Measurements from ENCODE around the gene PXN. TPM values are rescaled to one million over a fixed set of nuclear protein-coding genes. Genes with fewer than 3 reads are reported as not detected.
A peak's percentile ranks its signal among the peaks of the same experiment; 100 is the strongest.

Gene PXN
- total and polyA plus RNA-seq, 2 of the 13 experiments (the other 11 are each of a cell fraction or from before 2014, with no cell fraction given): 13.6 to 14.2 TPM

GRCh38 chr12:120218680-120219606 is 46.6 kb downstream of the PXN start (continued):
- TF ChIP-seq, protein P1, sequence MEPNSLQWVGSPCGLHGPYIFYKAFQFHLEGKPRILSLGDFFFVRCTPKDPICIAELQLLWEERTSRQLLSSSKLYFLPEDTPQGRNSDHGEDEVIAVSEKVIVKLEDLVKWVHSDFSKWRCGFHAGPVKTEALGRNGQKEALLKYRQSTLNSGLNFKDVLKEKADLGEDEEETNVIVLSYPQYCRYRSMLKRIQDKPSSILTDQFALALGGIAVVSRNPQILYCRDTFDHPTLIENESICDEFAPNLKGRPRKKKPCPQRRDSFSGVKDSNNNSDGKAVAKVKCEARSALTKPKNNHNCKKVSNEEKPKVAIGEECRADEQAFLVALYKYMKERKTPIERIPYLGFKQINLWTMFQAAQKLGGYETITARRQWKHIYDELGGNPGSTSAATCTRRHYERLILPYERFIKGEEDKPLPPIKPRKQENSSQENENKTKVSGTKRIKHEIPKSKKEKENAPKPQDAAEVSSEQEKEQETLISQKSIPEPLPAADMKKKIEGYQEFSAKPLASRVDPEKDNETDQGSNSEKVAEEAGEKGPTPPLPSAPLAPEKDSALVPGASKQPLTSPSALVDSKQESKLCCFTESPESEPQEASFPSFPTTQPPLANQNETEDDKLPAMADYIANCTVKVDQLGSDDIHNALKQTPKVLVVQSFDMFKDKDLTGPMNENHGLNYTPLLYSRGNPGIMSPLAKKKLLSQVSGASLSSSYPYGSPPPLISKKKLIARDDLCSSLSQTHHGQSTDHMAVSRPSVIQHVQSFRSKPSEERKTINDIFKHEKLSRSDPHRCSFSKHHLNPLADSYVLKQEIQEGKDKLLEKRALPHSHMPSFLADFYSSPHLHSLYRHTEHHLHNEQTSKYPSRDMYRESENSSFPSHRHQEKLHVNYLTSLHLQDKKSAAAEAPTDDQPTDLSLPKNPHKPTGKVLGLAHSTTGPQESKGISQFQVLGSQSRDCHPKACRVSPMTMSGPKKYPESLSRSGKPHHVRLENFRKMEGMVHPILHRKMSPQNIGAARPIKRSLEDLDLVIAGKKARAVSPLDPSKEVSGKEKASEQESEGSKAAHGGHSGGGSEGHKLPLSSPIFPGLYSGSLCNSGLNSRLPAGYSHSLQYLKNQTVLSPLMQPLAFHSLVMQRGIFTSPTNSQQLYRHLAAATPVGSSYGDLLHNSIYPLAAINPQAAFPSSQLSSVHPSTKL (CRISPR knock-in tag; IDR thresholded peaks at IDR 0.05): peak; percentile 69
- TF ChIP-seq MAZ (IDR thresholded peaks at IDR 0.05; ENCODE audit: borderline replicate concordance, low read depth, low read length) (0 out of 2 replicates have a peak, but pooled peaks have one; percentile 27), MAZ (CRISPR knock-in tag; IDR thresholded peaks at IDR 0.05; ENCODE audit: low read depth) (no peak), ZNF3 (CRISPR knock-in tag; IDR thresholded peaks at IDR 0.05) (peak; percentile 29; the same call in 1 of the 2 replicates), ZNF724P (CRISPR knock-in tag; IDR thresholded peaks at IDR 0.05; ENCODE audit: borderline replicate concordance) (no peak), ZBTB38 (CRISPR knock-in tag; IDR thresholded peaks at IDR 0.05) (0 out of 2 replicates have a peak, but pooled peaks have one; percentile 48), ZNF629 (CRISPR knock-in tag; conservative IDR thresholded peaks at IDR 0.05) (peak; percentile 99), HNRNPL (IDR thresholded peaks at IDR 0.05; ENCODE audit: low read depth, low read length) (peak; percentile 78; the same call in 1 of the 2 replicates), THRA (CRISPR knock-in tag; IDR thresholded peaks at IDR 0.05; ENCODE audit: borderline replicate concordance) (peak; percentile 58; the same call in 1 of the 2 replicates), AKAP8 (CRISPR knock-in tag; IDR thresholded peaks at IDR 0.05) (0 out of 2 replicates have a peak, but pooled peaks have one; percentile 33), HDAC1 (CRISPR knock-in tag; IDR thresholded peaks at IDR 0.05) (peak; percentile 41; the same call in 1 of the 2 replicates), AGO1 (IDR thresholded peaks at IDR 0.05; ENCODE audit: low read depth, low read length, poor library complexity, severe bottlenecking) (peak; percentile 33), FOSL2 (CRISPR knock-in tag; IDR thresholded peaks at IDR 0.05) (peak; percentile 38; the same call in 1 of the 2 replicates)
- TF ChIP-seq, protein P2, sequence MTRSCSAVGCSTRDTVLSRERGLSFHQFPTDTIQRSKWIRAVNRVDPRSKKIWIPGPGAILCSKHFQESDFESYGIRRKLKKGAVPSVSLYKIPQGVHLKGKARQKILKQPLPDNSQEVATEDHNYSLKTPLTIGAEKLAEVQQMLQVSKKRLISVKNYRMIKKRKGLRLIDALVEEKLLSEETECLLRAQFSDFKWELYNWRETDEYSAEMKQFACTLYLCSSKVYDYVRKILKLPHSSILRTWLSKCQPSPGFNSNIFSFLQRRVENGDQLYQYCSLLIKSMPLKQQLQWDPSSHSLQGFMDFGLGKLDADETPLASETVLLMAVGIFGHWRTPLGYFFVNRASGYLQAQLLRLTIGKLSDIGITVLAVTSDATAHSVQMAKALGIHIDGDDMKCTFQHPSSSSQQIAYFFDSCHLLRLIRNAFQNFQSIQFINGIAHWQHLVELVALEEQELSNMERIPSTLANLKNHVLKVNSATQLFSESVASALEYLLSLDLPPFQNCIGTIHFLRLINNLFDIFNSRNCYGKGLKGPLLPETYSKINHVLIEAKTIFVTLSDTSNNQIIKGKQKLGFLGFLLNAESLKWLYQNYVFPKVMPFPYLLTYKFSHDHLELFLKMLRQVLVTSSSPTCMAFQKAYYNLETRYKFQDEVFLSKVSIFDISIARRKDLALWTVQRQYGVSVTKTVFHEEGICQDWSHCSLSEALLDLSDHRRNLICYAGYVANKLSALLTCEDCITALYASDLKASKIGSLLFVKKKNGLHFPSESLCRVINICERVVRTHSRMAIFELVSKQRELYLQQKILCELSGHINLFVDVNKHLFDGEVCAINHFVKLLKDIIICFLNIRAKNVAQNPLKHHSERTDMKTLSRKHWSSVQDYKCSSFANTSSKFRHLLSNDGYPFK (CRISPR knock-in tag; IDR thresholded peaks at IDR 0.05; ENCODE audit: borderline replicate concordance): no peak
- TF ChIP-seq, protein P3, sequence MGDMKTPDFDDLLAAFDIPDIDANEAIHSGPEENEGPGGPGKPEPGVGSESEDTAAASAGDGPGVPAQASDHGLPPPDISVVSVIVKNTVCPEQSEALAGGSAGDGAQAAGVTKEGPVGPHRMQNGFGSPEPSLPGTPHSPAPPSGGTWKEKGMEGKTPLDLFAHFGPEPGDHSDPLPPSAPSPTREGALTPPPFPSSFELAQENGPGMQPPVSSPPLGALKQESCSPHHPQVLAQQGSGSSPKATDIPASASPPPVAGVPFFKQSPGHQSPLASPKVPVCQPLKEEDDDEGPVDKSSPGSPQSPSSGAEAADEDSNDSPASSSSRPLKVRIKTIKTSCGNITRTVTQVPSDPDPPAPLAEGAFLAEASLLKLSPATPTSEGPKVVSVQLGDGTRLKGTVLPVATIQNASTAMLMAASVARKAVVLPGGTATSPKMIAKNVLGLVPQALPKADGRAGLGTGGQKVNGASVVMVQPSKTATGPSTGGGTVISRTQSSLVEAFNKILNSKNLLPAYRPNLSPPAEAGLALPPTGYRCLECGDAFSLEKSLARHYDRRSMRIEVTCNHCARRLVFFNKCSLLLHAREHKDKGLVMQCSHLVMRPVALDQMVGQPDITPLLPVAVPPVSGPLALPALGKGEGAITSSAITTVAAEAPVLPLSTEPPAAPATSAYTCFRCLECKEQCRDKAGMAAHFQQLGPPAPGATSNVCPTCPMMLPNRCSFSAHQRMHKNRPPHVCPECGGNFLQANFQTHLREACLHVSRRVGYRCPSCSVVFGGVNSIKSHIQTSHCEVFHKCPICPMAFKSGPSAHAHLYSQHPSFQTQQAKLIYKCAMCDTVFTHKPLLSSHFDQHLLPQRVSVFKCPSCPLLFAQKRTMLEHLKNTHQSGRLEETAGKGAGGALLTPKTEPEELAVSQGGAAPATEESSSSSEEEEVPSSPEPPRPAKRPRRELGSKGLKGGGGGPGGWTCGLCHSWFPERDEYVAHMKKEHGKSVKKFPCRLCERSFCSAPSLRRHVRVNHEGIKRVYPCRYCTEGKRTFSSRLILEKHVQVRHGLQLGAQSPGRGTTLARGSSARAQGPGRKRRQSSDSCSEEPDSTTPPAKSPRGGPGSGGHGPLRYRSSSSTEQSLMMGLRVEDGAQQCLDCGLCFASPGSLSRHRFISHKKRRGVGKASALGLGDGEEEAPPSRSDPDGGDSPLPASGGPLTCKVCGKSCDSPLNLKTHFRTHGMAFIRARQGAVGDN (CRISPR knock-in tag; IDR thresholded peaks at IDR 0.05): peak; percentile 64

Measured in HepG2 (cell line).